ENCODE results near the gene KNSTRN. TPM values are rescaled to one million over a fixed set of nuclear protein-coding genes. Genes with fewer than 3 reads are reported as not detected.
A peak's percentile ranks its signal among the peaks of the same experiment; 100 is the strongest.

KNSTRN gene
- total and polyA plus RNA-seq, 3 donors from 2014 or later = 39.6 to 125 (median 66.9) TPM

DNA sequence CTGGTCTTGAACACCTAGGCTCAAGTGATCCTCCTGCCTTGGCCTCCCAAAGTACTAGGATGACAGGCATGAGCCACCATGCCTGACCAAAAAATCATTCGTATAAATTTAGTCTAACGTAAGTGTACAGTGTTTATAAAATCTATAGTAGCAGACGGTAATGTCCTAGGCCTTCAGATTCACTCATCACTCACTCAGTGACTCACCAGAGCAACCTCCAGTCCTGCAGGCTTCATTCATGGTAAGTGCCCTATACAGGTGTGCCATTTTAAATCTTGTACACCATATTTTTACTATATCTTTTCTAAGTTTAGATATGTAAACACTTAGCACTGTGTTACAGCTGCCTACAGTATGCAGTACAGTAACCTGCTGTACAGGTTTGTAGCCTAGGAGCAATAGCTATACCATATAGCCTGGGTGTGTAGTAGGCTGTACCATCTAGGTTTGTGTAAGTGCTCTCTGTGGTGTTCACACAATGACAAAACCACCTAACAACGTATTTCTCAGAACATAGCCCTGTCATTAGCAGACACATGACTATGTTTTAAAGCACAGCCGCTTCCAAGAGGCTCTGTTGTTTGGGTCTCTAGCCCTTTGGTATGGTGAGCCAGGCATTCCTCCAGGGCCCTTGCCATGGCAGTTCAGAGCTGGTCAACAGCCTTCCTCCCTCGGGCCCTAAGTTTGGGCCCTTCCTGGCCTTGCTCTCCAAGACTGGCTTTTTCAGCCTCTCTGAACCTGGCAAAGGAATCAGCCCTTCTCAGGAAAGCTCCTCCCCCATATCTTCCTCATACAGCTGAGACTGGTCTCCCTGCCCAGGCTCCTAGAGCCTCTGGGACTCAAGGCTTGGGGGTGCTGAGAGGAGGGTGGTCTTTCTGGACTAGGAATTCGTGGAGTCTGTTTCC, 39.9 kb upstream of the KNSTRN start:
- Histone ChIP-seq H3K27me3 (no peaks in the 10 kb centered on the region), H3K9me3 (no peaks in the 10 kb centered on the region), H3K4me1 (peaks cover 36% of the 10 kb centered on the region), H3K36me3 (ENCODE audit: low read depth, missing control alignments) (no peaks in the 10 kb centered on the region), H3K4me3 (no peak overlapping the region), H3K27ac (peak overlapping the region in 1 of 2 donors; percentile 28)
- TF ChIP-seq, protein P1, sequence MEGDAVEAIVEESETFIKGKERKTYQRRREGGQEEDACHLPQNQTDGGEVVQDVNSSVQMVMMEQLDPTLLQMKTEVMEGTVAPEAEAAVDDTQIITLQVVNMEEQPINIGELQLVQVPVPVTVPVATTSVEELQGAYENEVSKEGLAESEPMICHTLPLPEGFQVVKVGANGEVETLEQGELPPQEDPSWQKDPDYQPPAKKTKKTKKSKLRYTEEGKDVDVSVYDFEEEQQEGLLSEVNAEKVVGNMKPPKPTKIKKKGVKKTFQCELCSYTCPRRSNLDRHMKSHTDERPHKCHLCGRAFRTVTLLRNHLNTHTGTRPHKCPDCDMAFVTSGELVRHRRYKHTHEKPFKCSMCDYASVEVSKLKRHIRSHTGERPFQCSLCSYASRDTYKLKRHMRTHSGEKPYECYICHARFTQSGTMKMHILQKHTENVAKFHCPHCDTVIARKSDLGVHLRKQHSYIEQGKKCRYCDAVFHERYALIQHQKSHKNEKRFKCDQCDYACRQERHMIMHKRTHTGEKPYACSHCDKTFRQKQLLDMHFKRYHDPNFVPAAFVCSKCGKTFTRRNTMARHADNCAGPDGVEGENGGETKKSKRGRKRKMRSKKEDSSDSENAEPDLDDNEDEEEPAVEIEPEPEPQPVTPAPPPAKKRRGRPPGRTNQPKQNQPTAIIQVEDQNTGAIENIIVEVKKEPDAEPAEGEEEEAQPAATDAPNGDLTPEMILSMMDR (IDR thresholded peaks at IDR 0.05) = no peak
- no peak for TF ChIP-seq POLR2A (IDR thresholded peaks at IDR 0.05)
- DNase-seq = no peak
- WGBS, 2 donors = 78 to 87% methylated on average over 6 to 7 of the region's 7 CpGs
- intact Hi-C loops (cut with DNase I; ENCODE audit: low total_unique reads) = no loop called here

DNA sequence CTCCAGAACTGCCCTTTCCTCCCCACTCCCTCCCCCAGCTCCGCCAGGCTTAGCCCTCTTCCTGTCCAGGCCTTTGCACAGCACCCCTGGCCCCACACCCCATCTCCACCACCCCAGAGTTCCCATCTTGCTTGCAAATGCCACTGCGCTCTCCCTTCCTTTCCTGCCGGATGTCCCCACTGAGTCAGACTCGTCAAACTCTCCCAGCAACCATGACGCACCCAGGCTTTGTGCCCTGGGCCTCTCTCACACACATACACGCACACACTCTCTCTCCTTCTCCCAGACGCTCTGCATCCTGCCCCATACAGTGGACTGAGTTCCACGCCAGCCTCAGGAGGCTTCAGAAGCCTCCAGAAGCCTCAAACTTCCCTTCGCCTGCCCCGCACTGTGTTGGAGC, 39.0 kb upstream of the KNSTRN start:
- whole genome bisulfite sequencing, 2 donors = 81 to 94% methylated on average over 10 of the region's 10 CpGs
- TF ChIP-seq, protein P1 (IDR thresholded peaks at IDR 0.05) = no peak
- TF ChIP-seq POLR2A (IDR thresholded peaks at IDR 0.05) = no peak
- no peak for DNase-seq
- Histone ChIP-seq H3K9me3 (no peaks in the 10 kb centered on the region), H3K27ac (no peak overlapping the region), H3K4me1 (peaks cover 27% of the 10 kb centered on the region), H3K36me3 (ENCODE audit: low read depth, missing control alignments) (no peaks in the 10 kb centered on the region), H3K4me3 (no peak overlapping the region), H3K27me3 (no peaks in the 10 kb centered on the region)
- intact Hi-C loops (cut with DNase I; ENCODE audit: low total_unique reads) = no loop called here

- TF ChIP-seq, protein P1 (IDR thresholded peaks at IDR 0.05) = no peak
- Histone ChIP-seq H3K27me3 (no peaks in the 10 kb centered on the region), H3K4me3 (no peak overlapping the region), H3K4me1 (peaks cover 22% of the 10 kb centered on the region), H3K36me3 (ENCODE audit: low read depth, missing control alignments) (no peaks in the 10 kb centered on the region), H3K9me3 (no peaks in the 10 kb centered on the region), H3K27ac (no peak overlapping the region)
- intact Hi-C loops (cut with DNase I; ENCODE audit: low total_unique reads) = no loop called here
- DNase-seq = no peak
- 62 to 72% methylated on average over 4 to 6 of the region's 6 CpGs for WGBS, 2 donors
These were observed 38.3 kb upstream of the KNSTRN start for GRCh38 chr15:40344217-40344616.

GRCh38 chr15:40344631-40345120, 37.8 kb upstream of the KNSTRN start:
- 53 to 58% methylated on average over 12 to 15 of the region's 15 CpGs for WGBS, 2 donors
- Histone ChIP-seq H3K4me1 (peaks cover 17% of the 10 kb centered on the region), H3K9me3 (no peaks in the 10 kb centered on the region), H3K27ac (no peak overlapping the region), H3K36me3 (ENCODE audit: low read depth, missing control alignments) (no peaks in the 10 kb centered on the region), H3K4me3 (no peak overlapping the region), H3K27me3 (no peaks in the 10 kb centered on the region)
- intact Hi-C loops (cut with DNase I; ENCODE audit: low total_unique reads) = no loop called here
- TF ChIP-seq, protein P1 (IDR thresholded peaks at IDR 0.05) = peak; percentile 26 to 66 (median 63)
- no peak for TF ChIP-seq POLR2A (IDR thresholded peaks at IDR 0.05)
- DNase-seq = peak; percentile 63
